CD4-positive, alpha-beta T cell (primary cell): ENCODE results near the gene DPH7. TPM values are rescaled to one million over a fixed set of nuclear protein-coding genes. Genes with fewer than 3 reads are reported as not detected.

Experiments used
- ATAC-seq: fragments of 200-7000 bp; cut with Tn5 transposase; one replicate; pipeline ENCODE4 v1.10.0; 2022; ENCODE audit warnings: mild to moderate bottlenecking; ENCODE audit not compliant: poor library complexity
- CTCF ChIA-PET: fragments of 350-600 bp; sonication (Branson Sonifier 250); formaldehyde crosslinking; loops from one replicate; lab custom pipeline; 2021; ENCODE audit warnings: antibody characterized with exemption, inconsistent platforms; lab: Charles Lee
- POLR2A ChIA-PET: fragments of 350-600 bp; sonication (Branson Sonifier 250); formaldehyde crosslinking; loops from one replicate; lab custom pipeline; 2021; ENCODE audit warnings: antibody characterized with exemption, inconsistent platforms; lab: Charles Lee
- DNase-seq, 14 experiments: peaks; one replicate each; pipeline ENCODE4 v3.0.0-alpha.2; 2013 to 2020; ENCODE audit warnings: mixed read lengths in 2 of 14
- H3K27ac ChIP-seq, 2 donors: one replicate each; pipeline versions ENCODE4 v1.5.1 to v1.7.0; 2013; ENCODE audit warnings: low read length in 2 of 2, low read depth in 1 of 2, mild to moderate bottlenecking in 1 of 2
- H3K27me3 ChIP-seq, 2 experiments: 1 replicate in 1 of 2; 2 replicates in 1 of 2; pipeline versions ENCODE4 v1.6.1 to v1.7.0; 2013; ENCODE audit warnings: low read length in 2 of 2, control low read depth in 1 of 2, mild to moderate bottlenecking in 1 of 2, moderate library complexity in 1 of 2; ENCODE audit not compliant: insufficient read depth in 2 of 2, control insufficient read depth in 1 of 2
- H3K36me3 ChIP-seq: one replicate; pipeline ENCODE4 v1.6.1; 2013; ENCODE audit warnings: low read length, control low read depth; ENCODE audit not compliant: insufficient read depth
- H3K4me1 ChIP-seq: one replicate; pipeline ENCODE4 v1.6.1; 2013; ENCODE audit warnings: low read length, control low read depth; ENCODE audit not compliant: insufficient read depth
- H3K4me3 ChIP-seq: one replicate; pipeline ENCODE4 v1.5.1; 2013; ENCODE audit warnings: mild to moderate bottlenecking, low read length, moderate library complexity
- H3K9me3 ChIP-seq, 2 experiments: 1 replicate in 1 of 2; 2 replicates in 1 of 2; pipeline versions ENCODE4 v1.6.1 to v1.7.0; 2013; ENCODE audit warnings: low read length in 2 of 2, mild to moderate bottlenecking in 2 of 2, control low read depth in 1 of 2, moderate library complexity in 1 of 2; ENCODE audit not compliant: control insufficient read depth in 1 of 2, insufficient read depth in 1 of 2
- H3K27ac Mint-ChIP-seq: one replicate; pipeline ENCODE4 v1.8.0; 2020; ENCODE audit warnings: mixed read lengths
- H3K27me3 Mint-ChIP-seq: one replicate; pipeline ENCODE4 v1.8.0; 2021; ENCODE audit warnings: mixed read lengths
- H3K36me3 Mint-ChIP-seq: one replicate; pipeline ENCODE4 v1.8.0; 2021; ENCODE audit warnings: low read depth, mixed read lengths
- H3K4me1 Mint-ChIP-seq: one replicate; pipeline ENCODE4 v1.8.0; 2021; ENCODE audit warnings: low read depth, mixed read lengths
- H3K4me3 Mint-ChIP-seq: one replicate; pipeline ENCODE4 v1.8.0; 2020; ENCODE audit warnings: mild to moderate bottlenecking, mixed read lengths
- H3K9me3 Mint-ChIP-seq: one replicate; pipeline ENCODE4 v1.8.0; 2020; ENCODE audit warnings: mixed read lengths
- CTCF ChIP-seq: fragments of 200-600 bp; IDR thresholded peaks from one replicate; pipeline ENCODE4 v1.8.0; 2022; ENCODE audit warnings: antibody characterized with exemption, mild to moderate bottlenecking
- intact Hi-C, 2 experiments: fragments of 100-400 bp; cut with DNase I in 1 of 2; cut with micrococcal nuclease in 1 of 2; formaldehyde crosslinking; loops; one replicate each; pipeline versions ENCODE4 v1.15.1 to v1.9.0; 2023 to 2025; cut with DNase I, micrococcal nuclease
- total RNA-seq, 174 experiments: library from RNA in 2 of 174; stranded (reverse) in 2 of 174; gene quantifications; one replicate each; pipeline ENCODE4 v1.2.3 and lab custom pipeline; 2021 to 2026

DPH7 gene
- total RNA-seq, 2 experiments from 2014 or later = 36.4 to 36.8 TPM

- Mint-ChIP-seq H3K9me3 (no peaks in the 10 kb centered on the region), H3K4me1 (peaks cover 30% of the 10 kb centered on the region), H3K27ac (peak overlapping the region; percentile 71), H3K36me3 (peaks cover 49% of the 10 kb centered on the region), H3K4me3 (peak overlapping the region; percentile 79), H3K27me3 (no peaks in the 10 kb centered on the region)
- H3K4me3 ChIP-seq = peak overlapping the region; percentile 63
- no peak for TF ChIP-seq CTCF
- H3K36me3 ChIP-seq = peaks cover 36% of the 10 kb centered on the region
- ATAC-seq (no peak), DNase-seq (no peak)
- peaks cover 36% of the 10 kb centered on the region for H3K4me1 ChIP-seq
- H3K27me3 ChIP-seq = no peaks in the 10 kb centered on the region
- H3K9me3 ChIP-seq = no peaks in the 10 kb centered on the region
- ChIA-PET CTCF (interaction anchor here (1.1 to 2.2 kb wide), 6 partner anchors 12 to 1216 kb away, joined by 3 to 7 read pairs (median 5); partner anchors contain the start of genes DNLZ, MRPL41 and PNPLA7), POLR2A (interaction anchor here (0.6 to 1.6 kb wide), 5 partner anchors 9 to 44 kb away, joined by 3 to 8 read pairs (median 4); partner anchors contain the start of genes EHMT1 and MRPL41)
- no peak overlapping the region for H3K27ac ChIP-seq
- intact Hi-C loops = loop anchor here in 1 of 2 experiments (5.0 kb wide), 1 partner anchor 157 kb away; the partner anchor contains the start of genes EXD3 and NOXA1
Measured at GRCh38 chr9:137579259-137579604, 507 bp upstream of the DPH7 start.

GRCh38 chr9:137575716-137576411, 2.9 kb downstream of the DPH7 start:
- CTCF ChIA-PET = no interaction called here
- Mint-ChIP-seq H3K27me3 (no peaks in the 10 kb centered on the region), H3K36me3 (peaks cover 47% of the 10 kb centered on the region), H3K27ac (peak overlapping the region; percentile 20), H3K4me1 (peaks cover 30% of the 10 kb centered on the region), H3K9me3 (no peaks in the 10 kb centered on the region), H3K4me3 (peak overlapping the region; percentile 79)
- H3K4me1 ChIP-seq = peaks cover 36% of the 10 kb centered on the region
- H3K9me3 ChIP-seq = no peaks in the 10 kb centered on the region
- H3K36me3 ChIP-seq = peaks cover 39% of the 10 kb centered on the region
- ATAC-seq (no peak), DNase-seq (peak in 1 of 14 experiments; percentile 28)
- H3K27ac ChIP-seq = no peak overlapping the region
- POLR2A ChIA-PET = no interaction called here
- intact Hi-C loops = loop anchor here in 1 of 2 experiments (5.0 kb wide), 1 partner anchor 154 kb away; the partner anchor contains the start of genes EXD3 and NOXA1
- no peak for TF ChIP-seq CTCF
- no peaks in the 10 kb centered on the region for H3K27me3 ChIP-seq
- H3K4me3 ChIP-seq = no peak overlapping the region

- H3K27ac Mint-ChIP-seq = no peak overlapping the region
- Histone ChIP-seq H3K27me3 (no peaks in the 10 kb centered on the region), H3K4me1 (peaks cover 36% of the 10 kb centered on the region), H3K36me3 (peaks cover 39% of the 10 kb centered on the region), H3K4me3 (no peak overlapping the region), H3K9me3 (no peaks in the 10 kb centered on the region), H3K27ac (no peak overlapping the region)
- ChIA-PET POLR2A (interaction anchor here (1.0 kb wide), 1 partner anchor 43 kb away, joined by 4 read pairs; the partner anchor contains the start of gene EHMT1), CTCF (no interaction called here)
- no peak for ATAC-seq
- no peaks in the 10 kb centered on the region for H3K27me3 Mint-ChIP-seq
- H3K4me1 Mint-ChIP-seq = peaks cover 35% of the 10 kb centered on the region
- peaks cover 52% of the 10 kb centered on the region for H3K36me3 Mint-ChIP-seq
- TF ChIP-seq CTCF = no peak
- peak in 1 of 14 experiments; percentile 45 for DNase-seq
- H3K4me3 Mint-ChIP-seq = no peak overlapping the region
- no peaks in the 10 kb centered on the region for H3K9me3 Mint-ChIP-seq
- intact Hi-C loops = loop anchor here in 1 of 2 experiments (5.0 kb wide), 1 partner anchor 153 kb away; the partner anchor contains the start of genes EXD3 and NOXA1
Measured at GRCh38 chr9:137575364-137575715, 3.4 kb downstream of the DPH7 start.
